PC-3 (cell line): ENCODE data around the gene TMED1. TPM values are rescaled to one million over a fixed set of nuclear protein-coding genes. Genes with fewer than 3 reads are reported as not detected.
"Not testable (repeated sequence)": the region's sequence is repeated elsewhere in the genome, so short reads cannot be mapped to it uniquely, and the experiment has no call there.

ENCODE experiments used
- ATAC-seq: fragments of 200-7000 bp; cut with Tn5 transposase; 2 replicates; pipeline ENCODE4 v1.9.1; 2020; ENCODE audit warnings: mild to moderate bottlenecking, moderate library complexity
- BruUV-seq: library from RNA; stranded (reverse); fragments of 400-500 nt; replicated peaks from 2 replicates; lab custom pipeline; 2021; lab: Mats Ljungman, UMichigan
- CTCF ChIA-PET: fragments of 300-600 bp; sonication (Branson Sonifier 250); formaldehyde crosslinking; loops from one replicate; lab custom pipeline; 2022; ENCODE audit warnings: antibody characterized with exemption; lab: Charles Lee
- POLR2A ChIA-PET: fragments of 300-600 bp; sonication (Branson Sonifier 250); formaldehyde crosslinking; loops from one replicate; lab custom pipeline; 2022; ENCODE audit warnings: antibody characterized with exemption; ENCODE audit not compliant: unreplicated experiment; lab: Charles Lee
- DNase-seq: peaks from one replicate; pipeline ENCODE4 v3.0.0-alpha.2; 2015
- H2AFZ ChIP-seq: fragments of 300-600 bp; sonication (generic); 2 replicates; pipeline ENCODE4 v1.6.0; 2016; ENCODE audit warnings: antibody characterized with exemption, low read length
- H3F3A ChIP-seq: fragments of 300-600 bp; sonication (generic); one replicate; pipeline ENCODE4 v1.6.0; 2017; ENCODE audit warnings: antibody characterized with exemption, low read length, control low read depth, mild to moderate bottlenecking; ENCODE audit not compliant: unreplicated experiment
- H3K27ac ChIP-seq: fragments of 300-600 bp; sonication (generic); 2 replicates; pipeline ENCODE4 v1.5.1; 2016; ENCODE audit warnings: mild to moderate bottlenecking, low read length
- H3K27me3 ChIP-seq: fragments of 300-600 bp; sonication (generic); 2 replicates; pipeline ENCODE4 v1.6.1; 2016; ENCODE audit warnings: low read length, mixed read lengths
- H3K36me3 ChIP-seq: fragments of 300-600 bp; sonication (generic); 2 replicates; pipeline ENCODE4 v1.6.1; 2016; ENCODE audit warnings: low read depth, mixed run types, low read length, mixed read lengths
- H3K4me1 ChIP-seq: fragments of 300-600 bp; sonication (generic); 2 replicates; pipeline ENCODE4 v1.5.1; 2016; ENCODE audit warnings: low read length; ENCODE audit not compliant: insufficient read depth
- H3K4me2 ChIP-seq: fragments of 300-600 bp; sonication (generic); 2 replicates; pipeline ENCODE4 v1.6.0; 2016; ENCODE audit warnings: low read length
- H3K4me3 ChIP-seq: fragments of 300-600 bp; sonication (generic); 2 replicates; pipeline ENCODE4 v1.5.1; 2016; ENCODE audit warnings: mild to moderate bottlenecking, low read length, mixed read lengths
- H3K79me2 ChIP-seq: fragments of 300-600 bp; sonication (generic); 2 replicates; pipeline ENCODE4 v1.6.1; 2017; ENCODE audit warnings: low read length, mixed read lengths
- H3K9ac ChIP-seq: fragments of 300-600 bp; sonication (generic); 2 replicates; pipeline ENCODE4 v1.6.0; 2016; ENCODE audit warnings: mild to moderate bottlenecking, low read length
- H3K9me2 ChIP-seq: fragments of 300-600 bp; sonication (generic); replicated peaks from 2 replicates; pipeline ENCODE4 v1.6.1; 2016; ENCODE audit warnings: mixed run types, low read length, mixed read lengths
- H3K9me3 ChIP-seq: fragments of 300-600 bp; sonication (generic); 2 replicates; pipeline ENCODE4 v1.6.1; 2016; ENCODE audit warnings: low read length, mixed read lengths
- H4K20me1 ChIP-seq: fragments of 300-600 bp; sonication (generic); 2 replicates; pipeline ENCODE4 v1.6.1; 2016; ENCODE audit warnings: low read length, mixed read lengths
- CTCF ChIP-seq: fragments of 300-600 bp; sonication (generic); conservative IDR thresholded peaks from 2 replicates; pipeline ENCODE4 v1.5.1; 2017; ENCODE audit warnings: antibody characterized with exemption, low read depth, mild to moderate bottlenecking, low read length
- EZH2 ChIP-seq: fragments of 300-600 bp; sonication (generic); IDR thresholded peaks from one replicate; pipeline ENCODE4 v1.6.1; 2017; ENCODE audit warnings: antibody characterized with exemption, mild to moderate bottlenecking, low read length; ENCODE audit not compliant: unreplicated experiment
- EZH2phosphoT487 ChIP-seq: fragments of 300-600 bp; sonication (generic); IDR thresholded peaks from 2 replicates; pipeline ENCODE4 v1.6.1; 2018; ENCODE audit warnings: mild to moderate bottlenecking, antibody characterized with exemption, low read length, borderline replicate concordance
- intact Hi-C: fragments of 100-400 bp; cut with micrococcal nuclease; formaldehyde crosslinking; loops from 2 replicates; pipeline ENCODE4 v1.9.0; 2023
- total RNA-seq: library from RNA; depleted of rRNA; stranded (reverse); fragments of >200 nt; gene quantifications from 2 replicates; pipeline ENCODE4 v1.2.3, GENCODE V29; 2014

Gene TMED1
- total RNA-seq, 1 experiment from 2014 or later: 81.2 TPM

GRCh38 chr19:10842788-10843187, 6.8 kb upstream of the TMED1 start:
- ChIA-PET POLR2A (no interaction called here), CTCF (no interaction called here)
- no peaks in the 10 kb centered on the region for H3K9me3 ChIP-seq
- H3K4me1 ChIP-seq: no peaks in the 10 kb centered on the region
- H3K36me3 ChIP-seq: no peaks in the 10 kb centered on the region
- ATAC-seq: no peak
- no peaks in the 10 kb centered on the region for H4K20me1 ChIP-seq
- intact Hi-C loops: no loop called here
- TF ChIP-seq EZH2phosphoT487: no peak
- no peaks in the 10 kb centered on the region for H3K79me2 ChIP-seq
- BruUV-seq: no TSS peak
- H3K4me3 ChIP-seq: no peak overlapping the region
- H3K27me3 ChIP-seq: no peaks in the 10 kb centered on the region
- DNase-seq: no peak
- H3K4me2 ChIP-seq: no peak overlapping the region
- H3K9me2 ChIP-seq: no peaks in the 10 kb centered on the region
- H2AFZ ChIP-seq: no peak overlapping the region
- H3K27ac ChIP-seq: no peak overlapping the region
- no peaks in the 10 kb centered on the region for H3F3A ChIP-seq
- H3K9ac ChIP-seq: no peak overlapping the region

- TF ChIP-seq EZH2 (no peak), EZH2phosphoT487 (no peak), CTCF (no peak)
- Histone ChIP-seq H3K4me1 (peaks cover 16% of the 10 kb centered on the region), H3F3A (peaks cover 4% of the 10 kb centered on the region), H3K4me3 (no peak overlapping the region), H3K9me3 (no peaks in the 10 kb centered on the region), H3K27ac (no peak overlapping the region), H3K9ac (no peak overlapping the region), H3K36me3 (no peaks in the 10 kb centered on the region), H3K79me2 (no peaks in the 10 kb centered on the region), H3K4me2 (no peak overlapping the region), H3K27me3 (no peaks in the 10 kb centered on the region), H4K20me1 (no peaks in the 10 kb centered on the region), H2AFZ (no peak overlapping the region), H3K9me2 (no peaks in the 10 kb centered on the region)
- ChIA-PET CTCF (no interaction called here), POLR2A (no interaction called here)
- no TSS peak for BruUV-seq
- ATAC-seq (no peak), DNase-seq (no peak)
- intact Hi-C loops: no loop called here
These were observed 3.4 kb upstream of the TMED1 start for GRCh38 chr19:10839114-10840050.

DNA sequence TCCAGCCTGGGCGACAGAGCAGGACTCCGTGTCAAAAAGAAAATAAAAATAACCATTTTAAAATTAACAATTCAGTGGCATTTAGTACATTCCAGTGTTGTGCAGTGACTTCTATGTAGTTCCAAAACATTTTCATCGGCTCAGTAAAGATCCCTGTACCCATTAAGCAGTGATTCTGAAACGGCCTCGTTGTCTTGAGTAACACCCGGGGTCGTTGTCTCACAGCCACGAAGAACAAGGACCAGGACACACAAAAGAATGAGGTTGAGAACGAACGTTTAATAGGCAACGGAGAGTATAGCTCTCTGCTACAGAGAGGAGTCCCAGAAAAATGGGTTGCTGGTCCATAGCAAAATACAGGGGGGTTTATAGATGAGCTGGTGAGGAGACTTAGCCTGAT, 2.4 kb upstream of the TMED1 start:
- Histone ChIP-seq H3K36me3 (peaks cover under 1% of the 10 kb centered on the region; the same call in 1 of the 2 replicates), H3F3A (peaks cover 4% of the 10 kb centered on the region), H2AFZ (no peak overlapping the region), H3K4me2 (no peak overlapping the region), H4K20me1 (no peaks in the 10 kb centered on the region), H3K4me3 (no peak overlapping the region), H3K9me3 (no peaks in the 10 kb centered on the region), H3K27me3 (no peaks in the 10 kb centered on the region), H3K9ac (no peak overlapping the region), H3K9me2 (no peaks in the 10 kb centered on the region), H3K4me1 (peaks cover 16% of the 10 kb centered on the region), H3K79me2 (no peaks in the 10 kb centered on the region), H3K27ac (no peak overlapping the region)
- ATAC-seq: no peak
- ChIA-PET POLR2A (no interaction called here), CTCF (no interaction called here)
- no peak for TF ChIP-seq EZH2phosphoT487
- DNase-seq: no peak
- no TSS peak for BruUV-seq
- intact Hi-C loops: no loop called here

- H3K4me1 ChIP-seq: peaks cover 16% of the 10 kb centered on the region
- H3F3A ChIP-seq, H3K9me3 ChIP-seq, H3K79me2 ChIP-seq, DNase-seq, H3K9ac ChIP-seq, ATAC-seq, H2AFZ ChIP-seq, CTCF ChIA-PET, H3K4me2 ChIP-seq, BruUV-seq, H3K36me3 ChIP-seq, H3K27ac ChIP-seq, POLR2A ChIA-PET, H4K20me1 ChIP-seq, H3K27me3 ChIP-seq, H3K9me2 ChIP-seq, H3K4me3 ChIP-seq: not testable (repeated sequence)
- intact Hi-C loops: loop anchor here (2.0 kb wide), 1 partner anchor 185 kb away; no protein-coding TSS in a partner anchor
These were observed 1.6 kb upstream of the TMED1 start for GRCh38 chr19:10837649-10838048.
